ENCODE results near the gene NHLRC2. TPM values are rescaled to one million over a fixed set of nuclear protein-coding genes. Genes with fewer than 3 reads are reported as not detected.

NHLRC2 gene
- total RNA-seq, 4 donors from 2014 or later, result 18.0 to 117 (median 24.1) TPM

- no peak for TF ChIP-seq CTCF (IDR thresholded peaks at IDR 0.05)
- DNase-seq (ENCODE audit: low spot score) (no peak), ATAC-seq (ENCODE audit: low FRiP score) (no peak)
Measured at GRCh38 chr10:113858541-113858940, 4.1 kb downstream of the NHLRC2 start.

DNA sequence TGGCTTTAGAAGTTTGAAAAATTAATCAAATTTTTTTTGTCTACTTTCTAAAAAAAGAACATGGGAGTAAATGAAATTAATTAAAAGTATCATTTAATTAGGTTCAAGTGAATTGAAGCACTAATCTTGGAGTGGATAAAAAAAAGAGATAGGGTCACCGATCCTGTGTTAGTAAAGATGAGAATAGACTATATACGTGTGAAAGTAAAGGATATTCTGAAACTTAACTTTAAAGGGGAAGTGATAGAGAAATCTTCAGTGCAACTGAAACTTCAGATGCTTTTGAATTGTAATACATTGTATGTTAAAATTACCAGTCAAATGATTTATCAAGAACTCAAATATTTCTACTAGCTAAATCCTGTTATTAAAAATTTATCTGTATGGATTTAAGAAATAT lies 4.8 kb downstream of the NHLRC2 start:
- ATAC-seq (ENCODE audit: low FRiP score), result no peak
- no peak for TF ChIP-seq CTCF (IDR thresholded peaks at IDR 0.05)
- DNase-seq (ENCODE audit: low spot score), result no peak

DNA sequence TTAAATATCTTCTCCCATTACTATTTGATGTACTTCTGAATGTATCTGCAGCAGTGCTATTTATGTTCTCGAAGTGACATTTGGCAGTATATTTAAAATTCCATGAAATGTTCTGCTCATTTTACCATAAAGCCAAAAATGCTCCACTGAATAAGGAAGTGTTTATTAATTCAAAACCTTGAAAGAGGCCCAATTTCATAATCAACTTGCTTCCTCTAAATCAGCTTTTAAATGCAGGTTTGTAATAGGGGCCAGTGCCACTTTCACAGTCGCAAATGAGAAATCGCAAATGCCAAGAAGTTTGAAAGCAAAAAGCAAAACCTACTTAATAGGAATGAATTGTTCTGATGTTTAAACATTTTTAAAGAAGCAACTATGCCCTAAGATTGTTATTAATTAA lies 11.4 kb downstream of the NHLRC2 start:
- no peak for TF ChIP-seq CTCF (IDR thresholded peaks at IDR 0.05)
- DNase-seq (ENCODE audit: low spot score) (no peak), ATAC-seq (ENCODE audit: low FRiP score) (no peak)

- no peak for ATAC-seq (ENCODE audit: low FRiP score)
- DNase-seq (ENCODE audit: low spot score), result no peak
- TF ChIP-seq CTCF (IDR thresholded peaks at IDR 0.05), result no peak
Measured at GRCh38 chr10:113866551-113867394, 12.3 kb downstream of the NHLRC2 start.

DNA sequence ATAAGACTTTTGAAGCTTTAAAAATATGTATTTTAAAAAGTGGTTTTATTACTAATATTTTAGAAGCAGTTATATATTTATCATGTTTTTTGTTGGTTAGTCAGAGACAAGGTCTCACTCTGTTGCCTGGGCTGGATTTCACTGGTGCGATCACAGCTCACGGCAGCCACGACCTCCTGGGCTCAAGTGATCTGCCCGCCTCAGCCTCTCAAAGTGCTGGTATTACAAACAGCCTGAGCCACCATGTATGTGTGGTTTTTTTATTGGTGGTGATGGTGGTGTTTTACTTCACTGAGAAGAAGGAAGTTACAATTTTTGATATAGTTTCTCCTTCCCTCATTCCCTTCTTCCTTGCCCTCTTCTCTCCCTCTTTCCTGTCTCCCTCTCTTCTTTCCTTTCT lies 13.4 kb downstream of the NHLRC2 start:
- DNase-seq (ENCODE audit: low spot score) (no peak), ATAC-seq (ENCODE audit: low FRiP score) (no peak)
- TF ChIP-seq CTCF (IDR thresholded peaks at IDR 0.05), result no peak

DNA sequence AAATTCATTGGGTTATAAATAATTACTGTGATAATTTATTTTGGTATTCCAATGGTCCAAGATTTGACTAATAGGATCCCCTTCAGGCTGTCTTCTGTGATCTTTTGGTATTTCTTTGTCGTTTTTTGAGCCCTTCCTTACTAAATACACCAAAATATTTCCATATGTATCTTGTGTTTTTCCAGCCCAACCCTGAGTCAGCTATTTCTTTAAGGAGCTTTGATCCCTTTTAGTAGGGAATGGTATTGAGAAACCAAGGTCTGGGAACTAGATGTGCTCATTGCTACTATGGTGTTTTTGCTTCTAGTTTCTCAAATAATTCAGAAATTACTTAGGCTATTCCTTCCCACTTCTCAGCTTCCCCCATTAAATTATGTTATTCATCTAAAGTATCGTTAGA lies 15.3 kb downstream of the NHLRC2 start:
- ATAC-seq (ENCODE audit: low FRiP score) (no peak), DNase-seq (ENCODE audit: low spot score) (no peak)
- TF ChIP-seq CTCF (IDR thresholded peaks at IDR 0.05), result no peak
